ENCODE results near the gene WDR77. TPM values are rescaled to one million over a fixed set of nuclear protein-coding genes. Genes with fewer than 3 reads are reported as not detected.

Gene WDR77
- total RNA-seq (2021; ENCODE audit: unreplicated experiment) (42.5 TPM), Bru-seq, nascent RNA (percentile 91 among the genes with signal in this experiment), BruChase-seq, experiment 1, labeled RNA remaining after a 6-hour chase (percentile 83 among the genes with signal in this experiment), BruChase-seq, experiment 2, labeled RNA remaining after a 2-hour chase (percentile 92 among the genes with signal in this experiment)
- 28.4 and 31.7 TPM in 2 replicates for polyA plus RNA-seq (2012)
- long read RNA-seq, transcript WDR77-201 (10 exons, 2,576 nt): major isoform, 74 of 92 reads
- long read RNA-seq, partial matches to known transcripts: 5 of 92 reads
- long read RNA-seq, other reads (novel, unspliced or antisense): 13 of 92 reads

DNA sequence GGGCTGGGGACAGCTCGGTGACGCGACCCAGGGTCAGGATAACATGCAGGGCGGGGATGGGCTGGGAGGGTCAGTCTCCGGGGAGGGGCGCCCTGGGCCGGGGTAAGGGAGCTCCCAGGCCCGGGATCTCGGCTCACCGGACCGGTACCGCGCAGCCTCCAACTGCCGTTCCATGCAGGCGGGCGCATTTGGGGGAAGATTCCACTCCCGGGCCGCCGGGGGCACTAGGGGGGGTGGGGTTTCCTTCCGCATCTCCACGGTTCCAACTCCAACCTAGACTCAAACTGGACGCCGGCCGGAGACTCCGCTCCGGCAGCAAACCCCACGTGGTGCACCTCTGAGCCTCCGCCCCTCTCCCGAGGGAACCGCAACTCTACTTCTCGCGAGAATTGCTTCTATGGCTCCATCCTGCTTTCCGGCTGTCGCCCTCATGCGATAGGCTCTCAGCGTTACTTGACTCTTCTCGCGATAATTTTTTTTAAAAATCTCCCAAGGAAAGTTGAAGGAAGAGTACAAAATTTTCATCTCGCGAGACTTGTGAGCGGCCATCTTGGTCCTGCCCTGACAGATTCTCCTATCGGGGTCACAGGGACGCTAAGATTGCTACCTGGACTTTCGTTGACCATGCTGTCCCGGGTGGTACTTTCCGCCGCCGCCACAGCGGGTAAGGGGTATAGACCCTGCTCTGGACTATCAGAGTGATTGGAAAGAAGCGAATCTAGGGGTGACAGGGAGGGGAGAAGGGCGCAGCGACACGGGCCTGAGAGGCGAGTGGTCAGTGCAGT is at the start of gene WDR77, which contains the start of gene ATP5PB:
Gene WDR77 (minus strand): TSS at position 339 of the 785 bp plus-strand sequence. CDS start 87 bp downstream, at position 252.
Gene ATP5PB (plus strand): TSS at position 547 of the 785 bp plus-strand sequence. CDS start 78 bp downstream, at position 625.
- TF ChIP-seq POLR2AphosphoS5 (IDR thresholded peaks at IDR 0.05; ENCODE audit: low read depth, low read length): peak; percentile 80
- TF ChIP-seq, protein P1, sequence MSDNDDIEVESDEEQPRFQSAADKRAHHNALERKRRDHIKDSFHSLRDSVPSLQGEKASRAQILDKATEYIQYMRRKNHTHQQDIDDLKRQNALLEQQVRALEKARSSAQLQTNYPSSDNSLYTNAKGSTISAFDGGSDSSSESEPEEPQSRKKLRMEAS (IDR thresholded peaks at IDR 0.05): peak; percentile 94
- no peak for TF ChIP-seq CTCF (IDR thresholded peaks at IDR 0.05 in 2 of 3, conservative IDR thresholded peaks at IDR 0.05 in 1 of 3; ENCODE audit: borderline replicate concordance in 1 of 3, insufficient read depth in 1 of 3, low read depth in 2 of 3, low read length in 2 of 3)
- peak; percentile 85 for TF ChIP-seq SIN3A (IDR thresholded peaks at IDR 0.05; ENCODE audit: low read depth)
- peak; percentile 60 for TF ChIP-seq SP1 (IDR thresholded peaks at IDR 0.05; ENCODE audit: low read depth)
- TF ChIP-seq ELF1 (IDR thresholded peaks at IDR 0.05; ENCODE audit: borderline replicate concordance, low read depth): peak; percentile 49; the same call in 1 of the 2 replicates
- TF ChIP-seq POLR2A (IDR thresholded peaks at IDR 0.05; ENCODE audit: borderline replicate concordance, extremely low read depth, insufficient read depth, insufficient read length): peak; percentile 49
- TF ChIP-seq, protein P2, sequence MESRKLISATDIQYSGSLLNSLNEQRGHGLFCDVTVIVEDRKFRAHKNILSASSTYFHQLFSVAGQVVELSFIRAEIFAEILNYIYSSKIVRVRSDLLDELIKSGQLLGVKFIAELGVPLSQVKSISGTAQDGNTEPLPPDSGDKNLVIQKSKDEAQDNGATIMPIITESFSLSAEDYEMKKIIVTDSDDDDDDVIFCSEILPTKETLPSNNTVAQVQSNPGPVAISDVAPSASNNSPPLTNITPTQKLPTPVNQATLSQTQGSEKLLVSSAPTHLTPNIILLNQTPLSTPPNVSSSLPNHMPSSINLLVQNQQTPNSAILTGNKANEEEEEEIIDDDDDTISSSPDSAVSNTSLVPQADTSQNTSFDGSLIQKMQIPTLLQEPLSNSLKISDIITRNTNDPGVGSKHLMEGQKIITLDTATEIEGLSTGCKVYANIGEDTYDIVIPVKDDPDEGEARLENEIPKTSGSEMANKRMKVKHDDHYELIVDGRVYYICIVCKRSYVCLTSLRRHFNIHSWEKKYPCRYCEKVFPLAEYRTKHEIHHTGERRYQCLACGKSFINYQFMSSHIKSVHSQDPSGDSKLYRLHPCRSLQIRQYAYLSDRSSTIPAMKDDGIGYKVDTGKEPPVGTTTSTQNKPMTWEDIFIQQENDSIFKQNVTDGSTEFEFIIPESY (IDR thresholded peaks at IDR 0.05; ENCODE audit: extremely low read depth, insufficient replicate concordance, low read length): peak; percentile 99
- peak; percentile 35; the same call in 1 of the 2 replicates for TF ChIP-seq ZFX (IDR thresholded peaks at IDR 0.05)
- no peak for TF ChIP-seq TCF7L2 (IDR thresholded peaks at IDR 0.05; ENCODE audit: borderline replicate concordance, extremely low read depth, insufficient read depth, insufficient read length)
- TF ChIP-seq YY1 (IDR thresholded peaks at IDR 0.05; ENCODE audit: extremely low read depth, insufficient replicate concordance, low read depth, low read length): peak; percentile 94
- TF ChIP-seq CBX3 (IDR thresholded peaks at IDR 0.05; ENCODE audit: low read depth): peak; percentile 56; the same call in 1 of the 2 replicates
- TF ChIP-seq EZH2 (IDR thresholded peaks at IDR 0.05): no peak
- no peak for TF ChIP-seq FOSL1 (IDR thresholded peaks at IDR 0.05; ENCODE audit: low read depth)
- RAD21 ChIA-PET (ENCODE audit: low non-redundant PET in 1 of 2, low total read pairs in 2 of 2, uncharacterized antibody in 2 of 2, unreplicated experiment in 2 of 2): no interaction called here
- intact Hi-C loops (cut with micrococcal nuclease): no loop called here
- peak within 1 kb of the TSS; percentile 77 for H3K27ac ChIP-seq (ENCODE audit: low read depth, low read length)
- CTCF ChIA-PET: interaction anchor here (0.7 to 1.4 kb wide), 3 partner anchors 49 to 919 kb away, joined by 3 read pairs; no protein-coding TSS in a partner anchor
- peaks cover 97% of the 10 kb centered on the region for H3K79me2 ChIP-seq (ENCODE audit: insufficient read depth, low read length)
- BruUV-seq (replicated peaks): no TSS peak
- H3K4me2 ChIP-seq (ENCODE audit: low read length): peak within 1 kb of the TSS; percentile 83
- peak within 1 kb of the TSS; percentile 87 to 89 for H3K4me3 ChIP-seq (replicated peaks in 1 of 2; ENCODE audit: low read depth in 1 of 2, low read length in 2 of 2)
- no peaks in the 10 kb centered on the region for H3K9me3 ChIP-seq (ENCODE audit: control insufficient read depth in 1 of 2, insufficient read depth in 1 of 2, low read depth in 1 of 2, low read length in 2 of 2)
- peaks cover 19 to 45% of the 10 kb centered on the region in 2 experiments; a peak in 3 of 4 replicates for H3K36me3 ChIP-seq (ENCODE audit: control insufficient read depth in 1 of 2, insufficient read depth in 2 of 2, low read length in 2 of 2)
- no peaks in the 10 kb centered on the region for H3K27me3 ChIP-seq (ENCODE audit: insufficient read depth, low read length)
- POLR2A ChIA-PET: interaction anchor here (0.7 to 1.1 kb wide), 2 partner anchors 229 to 612 kb away, joined by 3 to 4 read pairs; no protein-coding TSS in a partner anchor
- DNase-seq (ENCODE audit: low read depth, low spot score): peak; percentile 98
- no peaks in the 10 kb centered on the region for H3K9me2 ChIP-seq (ENCODE audit: insufficient read depth)
- peak; percentile 98 for ATAC-seq
- no peak within 1 kb of the TSS for H2AFZ ChIP-seq (ENCODE audit: low read depth, low read length, poor library complexity, severe bottlenecking)
- peak within 1 kb of the TSS; percentile 83 for H3K9ac ChIP-seq (ENCODE audit: low read length)
- H4K20me1 ChIP-seq (ENCODE audit: insufficient read depth): peaks cover 3% of the 10 kb centered on the region; the same call in 1 of the 2 replicates
- H3K4me1 ChIP-seq (ENCODE audit: control insufficient read depth in 1 of 2, insufficient read depth in 2 of 2, low read length in 2 of 2): peaks cover 15 to 22% of the 10 kb centered on the region in 2 experiments
